ENCODE results near the gene CYP27A1.
A peak's percentile ranks its signal among the peaks of the same experiment; 100 is the strongest.
"Not testable (repeated sequence)": the region's sequence is repeated elsewhere in the genome, so short reads cannot be mapped to it uniquely, and the experiment has no call there.

The CYP27A1 gene

GRCh38 chr2:218831378-218831990 is 49.5 kb downstream of the CYP27A1 start, which contains the start of gene PRKAG3:
Gene PRKAG3 (minus strand): TSS chr2:218831803.
- no peak for DNase-seq (ENCODE audit: low read depth)

DNA sequence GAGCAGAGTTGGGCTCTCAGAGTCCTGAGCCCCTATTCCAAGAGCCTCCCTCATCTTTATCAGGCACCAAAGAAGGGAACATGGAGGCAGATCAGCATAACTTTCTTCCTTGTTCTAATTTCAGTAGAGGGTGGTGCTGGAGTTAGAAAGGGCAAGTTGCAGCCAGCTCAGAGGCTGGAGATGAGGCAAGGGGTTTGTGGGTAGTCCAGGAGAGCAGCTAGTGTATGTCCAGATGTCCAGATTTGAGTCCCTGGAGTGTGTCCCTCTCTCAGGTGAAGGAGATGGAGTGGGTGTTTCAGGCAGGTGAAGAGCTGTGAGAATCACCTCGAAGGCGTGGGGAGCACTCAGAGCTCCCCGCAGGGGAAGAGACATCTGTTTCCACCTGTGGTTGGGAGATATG is 50.1 kb downstream of the CYP27A1 start:
- no peak for DNase-seq (ENCODE audit: low read depth)

DNA sequence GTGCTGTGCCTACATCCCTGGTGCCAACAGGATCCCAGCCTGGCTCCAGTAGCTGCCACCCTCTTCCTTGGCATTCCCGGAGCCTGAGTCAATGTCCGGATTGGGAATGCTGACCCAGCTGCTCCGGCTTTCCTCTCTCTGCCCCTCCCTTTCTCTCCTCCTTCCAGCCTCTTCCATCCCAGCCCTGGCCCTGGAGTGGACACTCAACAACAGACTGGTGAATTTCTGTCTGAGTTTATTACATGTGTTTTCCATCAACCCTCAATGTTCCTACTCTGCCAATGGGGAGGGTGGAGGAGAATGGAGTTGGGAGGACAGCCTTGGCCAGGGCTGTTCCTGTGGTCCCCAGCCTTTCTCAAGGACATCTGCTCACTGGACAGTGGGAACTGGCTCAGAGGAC is 50.6 kb downstream of the CYP27A1 start:
- peak; percentile 53 for DNase-seq (ENCODE audit: low read depth)

- DNase-seq (ENCODE audit: low read depth), result no peak
Measured at GRCh38 chr2:218833023-218833609, 51.2 kb downstream of the CYP27A1 start.

- no peak for DNase-seq (ENCODE audit: low read depth)
Measured at GRCh38 chr2:218834685-218835084, 52.7 kb downstream of the CYP27A1 start.

DNA sequence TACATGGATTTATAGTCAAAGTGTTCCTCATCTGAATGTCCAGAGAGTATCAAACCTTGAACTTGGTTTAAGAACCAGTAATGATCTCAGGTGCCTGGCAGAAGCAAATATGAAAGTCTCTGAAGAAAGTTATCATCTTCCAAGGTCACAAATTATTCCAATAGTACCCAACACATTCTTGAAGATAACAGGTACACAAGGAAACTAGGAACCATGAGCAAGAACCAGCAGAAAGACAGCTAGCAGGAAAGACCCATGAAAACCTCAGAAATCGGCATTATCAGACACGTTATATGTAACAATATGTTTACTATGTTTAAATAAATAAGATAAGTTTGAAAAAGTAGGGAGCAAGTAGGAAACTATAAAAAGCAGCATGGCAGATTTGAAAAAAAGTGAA is 55.5 kb downstream of the CYP27A1 start:
- DNase-seq (ENCODE audit: low read depth), result no peak

GRCh38 chr2:218839430-218839829 is 57.5 kb downstream of the CYP27A1 start:
- DNase-seq (ENCODE audit: low read depth), result peak; percentile 61

- DNase-seq (ENCODE audit: low read depth), result no peak
Measured at GRCh38 chr2:218839888-218840287, 57.9 kb downstream of the CYP27A1 start.

- DNase-seq (ENCODE audit: low read depth), result not testable (repeated sequence)
Measured at GRCh38 chr2:218844334-218844733, 62.4 kb downstream of the CYP27A1 start.

DNA sequence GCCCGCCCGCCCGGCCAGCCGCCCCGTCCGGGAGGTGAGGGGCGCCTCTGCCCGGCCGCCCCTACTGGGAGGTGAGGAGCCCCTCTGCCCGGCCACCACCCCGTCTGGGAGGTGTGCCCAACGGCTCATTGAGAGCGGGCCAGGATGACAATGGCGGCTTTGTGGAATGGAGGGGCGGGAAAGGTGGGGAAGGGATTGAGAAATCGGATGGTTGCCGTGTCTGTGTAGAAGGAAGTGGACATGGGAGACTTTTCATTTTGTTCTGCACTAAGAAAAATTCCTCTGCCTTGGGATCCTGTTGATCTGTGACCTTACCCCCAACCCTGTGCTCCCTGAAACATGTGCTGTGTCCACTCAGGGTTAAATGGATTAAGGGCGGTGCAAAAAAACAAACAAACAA is 65.0 kb downstream of the CYP27A1 start:
- not testable (repeated sequence) for DNase-seq (ENCODE audit: low read depth)

DNA sequence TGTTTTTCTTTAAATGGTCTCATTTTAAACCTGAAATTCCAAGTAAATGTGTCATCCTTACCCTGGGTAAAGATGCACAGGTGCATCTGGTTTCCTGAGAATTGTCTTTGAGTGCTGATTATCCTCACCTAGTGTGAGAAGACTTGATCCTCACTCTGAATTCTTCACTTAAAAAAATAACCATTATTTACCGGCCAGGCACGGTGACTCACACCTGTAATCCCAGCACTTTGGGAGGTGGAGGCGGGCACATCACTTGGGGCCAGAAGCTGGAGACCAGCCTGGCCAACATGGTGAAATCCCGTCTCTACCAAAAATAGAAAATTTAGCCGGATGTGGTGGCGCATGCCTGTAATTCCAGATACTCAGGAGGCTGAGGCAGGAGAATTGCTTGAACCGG is 67.8 kb downstream of the CYP27A1 start:
- DNase-seq (ENCODE audit: low read depth), result no peak

GRCh38 chr2:218850796-218851195 is 68.8 kb downstream of the CYP27A1 start:
- DNase-seq (ENCODE audit: low read depth), result no peak

DNA sequence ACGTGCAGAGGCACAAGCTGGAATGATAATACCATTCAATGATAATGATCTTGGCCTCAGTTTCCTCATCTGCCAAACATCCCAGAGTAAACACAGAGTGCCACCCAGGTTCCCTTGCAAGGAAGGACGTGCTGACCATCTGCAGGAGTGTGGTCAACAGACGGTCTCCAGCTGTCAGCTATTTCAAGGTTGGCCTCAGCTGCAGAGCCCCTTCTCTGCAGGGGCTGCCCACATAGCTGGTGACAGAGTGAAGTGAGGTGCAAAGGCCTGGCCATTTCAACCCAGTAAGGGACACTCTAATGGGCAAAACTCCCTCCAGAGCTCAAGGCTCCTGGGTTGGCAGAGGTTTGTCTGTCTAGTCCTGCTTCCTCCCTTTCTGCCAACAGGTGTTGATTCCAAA is 69.3 kb downstream of the CYP27A1 start:
- DNase-seq (ENCODE audit: low read depth), result no peak

DNA sequence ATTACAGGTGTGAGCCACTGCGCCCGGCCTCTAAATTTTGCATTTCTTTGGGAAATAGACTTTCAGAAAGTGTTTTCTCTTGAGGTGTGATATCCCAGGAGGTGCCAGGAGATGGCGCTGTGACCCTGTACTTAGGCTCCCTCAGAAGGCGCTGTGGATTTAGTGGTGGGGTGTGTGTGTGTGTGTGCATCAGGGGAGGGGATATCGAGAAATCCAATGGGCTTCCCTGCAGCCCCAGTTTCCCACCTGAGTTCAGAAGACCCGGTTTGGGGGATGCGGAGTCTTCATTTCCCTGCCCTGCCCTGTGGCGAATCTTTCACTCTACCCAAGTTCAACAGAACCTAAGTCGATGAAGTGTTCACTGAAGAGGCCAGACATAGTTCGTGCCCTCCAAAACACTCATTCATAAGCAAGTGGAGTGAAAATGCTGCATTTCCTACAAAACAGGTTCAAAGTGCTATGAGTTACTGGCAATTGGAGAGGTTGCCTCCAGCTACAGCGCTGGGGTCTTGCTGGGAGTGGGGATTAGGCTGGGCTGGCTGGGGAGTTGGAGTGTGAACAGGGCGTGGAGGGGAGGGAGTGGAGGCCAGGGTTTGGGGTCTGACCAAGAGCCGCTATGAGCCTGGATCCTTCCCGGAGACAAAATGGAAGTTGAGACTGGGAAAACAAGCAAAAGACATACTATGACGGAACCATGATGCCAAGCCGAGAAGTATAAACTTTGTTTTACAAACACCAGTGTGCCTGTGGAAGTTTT is 71.1 kb downstream of the CYP27A1 start:
- DNase-seq (ENCODE audit: low read depth), result peak; percentile 22

- no peak for DNase-seq (ENCODE audit: low read depth)
Measured at GRCh38 chr2:218853766-218854165, 71.8 kb downstream of the CYP27A1 start.

DNA sequence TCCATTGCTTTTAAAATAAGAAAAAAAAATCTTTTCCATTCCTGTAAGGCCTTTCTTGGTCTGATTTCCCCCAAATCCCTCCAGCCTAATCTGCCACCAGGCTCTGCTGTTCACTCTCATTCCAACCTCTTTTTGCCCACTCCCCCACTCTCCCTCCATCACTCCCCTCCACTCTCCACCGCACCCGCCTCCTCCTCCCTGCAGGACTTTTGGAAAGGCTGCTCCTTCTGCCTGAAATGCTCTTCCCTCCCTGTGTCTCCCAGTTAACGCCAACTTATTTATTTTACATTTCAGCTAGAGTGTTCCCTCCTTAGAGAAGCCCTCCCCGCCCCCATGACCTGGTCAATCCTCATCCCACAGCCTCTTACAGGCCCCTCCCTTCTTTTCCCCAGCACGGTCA is 72.9 kb downstream of the CYP27A1 start:
- DNase-seq (ENCODE audit: low read depth), result no peak

- DNase-seq (ENCODE audit: low read depth), result no peak
Measured at GRCh38 chr2:218855305-218856166, 73.6 kb downstream of the CYP27A1 start.

GRCh38 chr2:218856167-218856895 is 74.4 kb downstream of the CYP27A1 start:
- DNase-seq (ENCODE audit: low read depth), result no peak

GRCh38 chr2:218856896-218857243 is 74.9 kb downstream of the CYP27A1 start:
- DNase-seq (ENCODE audit: low read depth), result no peak

DNA sequence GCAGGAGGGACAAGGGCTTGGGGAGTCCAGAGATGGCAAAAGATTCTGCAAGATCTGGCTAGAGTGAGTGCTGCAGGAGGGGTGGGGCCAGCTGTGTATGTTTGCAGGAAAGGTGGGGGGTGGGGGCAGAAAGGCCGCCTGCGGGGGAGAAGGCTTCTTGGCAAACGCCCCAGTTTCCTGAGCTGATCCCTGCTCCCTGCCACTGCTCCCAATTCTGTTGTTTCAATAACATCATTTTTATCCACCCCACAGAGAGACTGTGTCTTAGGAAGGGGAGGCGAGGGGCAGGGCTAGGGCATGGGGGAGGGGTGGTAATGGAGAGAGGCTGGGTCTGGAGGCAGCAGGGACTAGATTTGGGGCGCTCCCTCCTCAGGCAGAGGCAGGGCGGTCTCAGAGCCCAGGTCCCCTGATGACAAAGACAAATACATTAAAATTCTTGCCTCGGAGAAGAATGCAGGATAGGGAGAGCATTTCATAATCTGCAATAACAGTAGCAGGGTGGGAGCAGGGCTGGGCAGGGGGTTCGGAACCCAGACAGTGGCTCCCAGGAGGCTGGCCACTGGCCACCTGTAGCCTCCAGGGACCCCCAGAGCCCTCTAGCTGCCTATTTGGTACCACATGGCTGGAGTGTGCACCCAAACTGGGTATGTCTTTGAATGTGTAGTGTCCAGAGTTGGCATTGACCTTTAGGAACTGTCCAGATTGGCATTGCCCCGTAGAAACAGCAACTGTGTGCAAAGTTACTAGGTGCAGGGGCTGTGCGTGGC is 75.6 kb downstream of the CYP27A1 start:
- DNase-seq (ENCODE audit: low read depth), result no peak

- DNase-seq (ENCODE audit: low read depth), result no peak
Measured at GRCh38 chr2:218858138-218858445, 76.1 kb downstream of the CYP27A1 start.
